CD8-positive, alpha-beta memory T cell (primary cell): ENCODE results near the gene SRXN1. TPM values are rescaled to one million over a fixed set of nuclear protein-coding genes. Genes with fewer than 3 reads are reported as not detected.

ENCODE experiments used
- CTCF ChIA-PET: fragments of 350-600 bp; sonication (Branson Sonifier 250); formaldehyde crosslinking; loops from one replicate; lab custom pipeline; 2021; ENCODE audit warnings: antibody characterized with exemption; lab: Charles Lee
- POLR2A ChIA-PET: fragments of 350-600 bp; sonication (Branson Sonifier 250); formaldehyde crosslinking; loops from one replicate; lab custom pipeline; 2021; ENCODE audit warnings: antibody characterized with exemption; lab: Charles Lee
- DNase-seq, 5 donors: peaks; one replicate each; pipeline versions ENCODE4 v3.0.0 to v3.0.0-alpha.2; 2020 to 2022; ENCODE audit warnings: mixed read lengths in 1 of 5
- H3K27ac ChIP-seq: one replicate; pipeline ENCODE4 v1.7.0; 2013; ENCODE audit warnings: low read depth, mild to moderate bottlenecking, low read length, moderate library complexity
- H3K27me3 ChIP-seq: 2 replicates; pipeline ENCODE4 v1.7.0; 2013; ENCODE audit warnings: low read length, mild to moderate bottlenecking; ENCODE audit not compliant: insufficient read depth, poor library complexity, severe bottlenecking
- H3K36me3 ChIP-seq: 2 replicates; pipeline ENCODE4 v1.7.0; 2013; ENCODE audit warnings: mild to moderate bottlenecking, low read length, moderate library complexity; ENCODE audit not compliant: insufficient read depth
- H3K4me1 ChIP-seq: 2 replicates; pipeline ENCODE4 v1.7.0; 2013; ENCODE audit warnings: mild to moderate bottlenecking, low read length, moderate library complexity; ENCODE audit not compliant: insufficient read depth
- H3K4me3 ChIP-seq: 2 replicates; pipeline ENCODE4 v1.7.0; 2013; ENCODE audit warnings: mild to moderate bottlenecking, low read length
- H3K9me3 ChIP-seq: 2 replicates; pipeline ENCODE4 v1.7.0; 2013; ENCODE audit warnings: mild to moderate bottlenecking, low read length
- H3K27ac Mint-ChIP-seq, 8 donors: one replicate each; pipeline ENCODE4 v1.8.0; 2020 to 2021; ENCODE audit warnings: mixed read lengths in 8 of 8, mild to moderate bottlenecking in 6 of 8, inconsistent platforms in 3 of 8, moderate library complexity in 3 of 8
- H3K27me3 Mint-ChIP-seq, 2 donors: one replicate each; pipeline ENCODE4 v1.8.0; 2020 to 2021; ENCODE audit warnings: mixed read lengths in 2 of 2, mild to moderate bottlenecking in 1 of 2, moderate library complexity in 1 of 2
- H3K36me3 Mint-ChIP-seq, 3 donors: one replicate each; pipeline ENCODE4 v1.8.0; 2020 to 2021; ENCODE audit warnings: mixed read lengths in 3 of 3, inconsistent platforms in 1 of 3, mild to moderate bottlenecking in 1 of 3
- H3K4me1 Mint-ChIP-seq, 3 donors: one replicate each; pipeline ENCODE4 v1.8.0; 2020 to 2021; ENCODE audit warnings: mixed read lengths in 3 of 3, inconsistent platforms in 1 of 3, mild to moderate bottlenecking in 1 of 3
- H3K4me3 Mint-ChIP-seq, 7 donors: one replicate each; pipeline ENCODE4 v1.8.0; 2020 to 2021; ENCODE audit warnings: mixed read lengths in 7 of 7, mild to moderate bottlenecking in 6 of 7, moderate library complexity in 4 of 7, inconsistent platforms in 2 of 7
- H3K9me3 Mint-ChIP-seq, 5 donors: one replicate each; pipeline ENCODE4 v1.8.0; 2020 to 2022; ENCODE audit warnings: mixed read lengths in 5 of 5, mild to moderate bottlenecking in 3 of 5, moderate library complexity in 2 of 5, inconsistent platforms in 1 of 5
- polyA plus RNA-seq: library from polyadenylated mRNA; unstranded; fragments of 300-500 nt; fragmentation: Illumina TruSeq; gene quantifications from one replicate; pipeline ENCODE4 v1.2.3, GENCODE V29; 2021
- total RNA-seq, 2 experiments: library from RNA; stranded (reverse); gene quantifications; one replicate each; pipeline ENCODE4 v1.2.3, GENCODE V29; 2021

Gene SRXN1
- total and polyA plus RNA-seq, 3 experiments from 2014 or later = 20.3 to 26.3 (median 25.9) TPM

DNA sequence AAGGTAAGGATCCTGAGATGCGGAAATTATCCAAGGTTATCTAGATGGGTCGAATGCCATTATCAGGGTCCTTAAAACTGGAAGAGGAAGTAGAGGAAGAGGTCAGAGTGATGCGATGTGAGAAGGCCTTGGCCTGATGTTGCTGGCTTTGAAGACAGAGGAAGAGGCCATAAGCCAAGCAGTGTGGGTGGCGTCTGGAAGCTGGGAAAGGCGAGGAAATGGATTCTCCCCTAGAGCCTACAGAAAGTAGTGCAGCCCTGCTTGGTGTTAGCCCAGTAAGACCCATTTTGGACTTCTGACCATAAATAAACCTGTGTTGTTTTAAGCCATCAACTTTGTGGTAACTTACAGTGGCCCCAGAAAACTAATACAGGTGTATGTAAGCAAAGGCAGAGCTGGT lies 2.0 kb downstream of the SRXN1 start:
- H3K36me3 ChIP-seq = no peaks in the 10 kb centered on the region
- H3K4me1 ChIP-seq = peaks cover 22% of the 10 kb centered on the region
- H3K4me3 ChIP-seq = no peak overlapping the region
- Mint-ChIP-seq H3K27me3 (no peaks in the 10 kb centered on the region), H3K4me1 (peaks cover 34 to 56% (median 35%) of the 10 kb centered on the region in 3 donors), H3K36me3 (peaks cover 5 to 36% (median 9%) of the 10 kb centered on the region in 3 donors), H3K27ac (peak overlapping the region in 7 of 8 donors; percentile 3 to 90 (median 48)), H3K9me3 (no peaks in the 10 kb centered on the region), H3K4me3 (peak overlapping the region; percentile 5 to 92 (median 86))
- no peaks in the 10 kb centered on the region for H3K27me3 ChIP-seq
- DNase-seq = no peak
- CTCF ChIA-PET = interaction anchor here (1.6 kb wide), 1 partner anchor 106 kb away, joined by 3 read pairs; no protein-coding TSS in a partner anchor
- H3K27ac ChIP-seq = no peak overlapping the region
- POLR2A ChIA-PET = no interaction called here
- no peaks in the 10 kb centered on the region for H3K9me3 ChIP-seq

DNA sequence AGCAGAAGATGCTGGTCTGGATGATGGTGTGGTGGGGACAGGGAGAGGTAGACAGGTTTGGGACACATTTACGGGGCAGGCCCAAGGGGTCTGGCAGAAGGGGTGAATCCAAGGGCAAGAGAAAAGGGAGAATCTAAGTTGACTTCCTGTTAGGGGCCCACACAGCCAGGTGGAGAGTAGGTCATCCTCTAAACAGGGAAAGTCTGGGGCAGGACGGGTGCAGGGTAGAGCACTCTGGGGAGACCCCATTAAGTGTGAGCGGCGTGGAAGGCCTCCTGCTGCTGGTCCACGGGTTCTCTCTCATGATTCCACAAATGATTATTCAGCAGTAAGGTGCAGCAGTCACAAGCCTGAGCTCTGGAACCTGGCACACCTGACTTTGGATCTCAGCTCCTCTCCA lies 2.7 kb downstream of the SRXN1 start:
- H3K27ac ChIP-seq = no peak overlapping the region
- Mint-ChIP-seq H3K9me3 (no peaks in the 10 kb centered on the region), H3K27ac (peak overlapping the region in 7 of 8 donors; percentile 7 to 90 (median 38)), H3K36me3 (peaks cover 5 to 36% (median 9%) of the 10 kb centered on the region in 3 donors), H3K27me3 (no peaks in the 10 kb centered on the region), H3K4me3 (peak overlapping the region in 6 of 7 donors; percentile 1 to 92 (median 28)), H3K4me1 (peaks cover 39 to 61% (median 41%) of the 10 kb centered on the region in 3 donors)
- H3K4me3 ChIP-seq = no peak overlapping the region
- no peaks in the 10 kb centered on the region for H3K27me3 ChIP-seq
- peaks cover 28% of the 10 kb centered on the region for H3K4me1 ChIP-seq
- ChIA-PET POLR2A (no interaction called here), CTCF (interaction anchor here (1.1 to 1.6 kb wide), 2 partner anchors 106 to 296 kb away, joined by 3 read pairs; no protein-coding TSS in a partner anchor)
- H3K36me3 ChIP-seq = no peaks in the 10 kb centered on the region
- no peak for DNase-seq
- no peaks in the 10 kb centered on the region for H3K9me3 ChIP-seq

DNA sequence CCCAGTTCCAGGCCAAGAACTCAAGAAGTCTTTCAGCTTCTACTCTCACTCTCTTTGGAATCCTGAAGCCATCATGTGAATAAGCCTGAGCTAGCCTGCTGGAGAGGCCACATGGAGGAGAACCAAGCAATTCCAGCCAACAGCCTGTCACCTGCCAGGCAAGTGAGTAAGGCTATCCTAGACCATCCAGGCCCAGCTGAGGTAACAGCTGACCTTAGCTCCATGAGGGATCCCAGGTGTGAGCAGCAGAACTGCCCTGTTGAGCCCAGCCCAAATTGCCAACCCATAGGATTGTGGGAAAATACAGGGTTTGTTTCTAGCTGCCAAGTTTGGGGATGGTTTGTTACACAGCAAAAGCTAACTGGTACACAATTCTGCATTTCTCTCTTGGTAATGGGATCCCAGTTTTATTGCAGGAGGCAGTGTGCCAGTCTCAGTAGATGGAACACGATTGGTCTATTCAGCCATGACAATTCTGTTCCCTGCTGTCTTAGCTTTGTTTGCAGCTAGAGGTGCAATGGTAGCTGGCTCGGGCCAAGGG lies 5.5 kb downstream of the SRXN1 start:
- H3K4me1 Mint-ChIP-seq = peaks cover 28 to 49% (median 40%) of the 10 kb centered on the region in 3 donors
- H3K27ac ChIP-seq = no peak overlapping the region
- no peaks in the 10 kb centered on the region for H3K36me3 ChIP-seq
- peaks cover 12 to 16% of the 10 kb centered on the region in 2 donors for H3K27me3 Mint-ChIP-seq
- peak overlapping the region in 2 of 7 donors; percentile 2 to 20 for H3K4me3 Mint-ChIP-seq
- H3K36me3 Mint-ChIP-seq = peaks cover 5 to 34% (median 9%) of the 10 kb centered on the region in 3 donors
- no peak overlapping the region for H3K4me3 ChIP-seq
- H3K9me3 Mint-ChIP-seq = no peaks in the 10 kb centered on the region
- CTCF ChIA-PET = interaction anchor here (0.9 kb wide), 1 partner anchor 19 kb away, joined by 3 read pairs; no protein-coding TSS in a partner anchor
- H3K4me1 ChIP-seq = peaks cover 18% of the 10 kb centered on the region
- peaks cover 7% of the 10 kb centered on the region for H3K27me3 ChIP-seq
- no peaks in the 10 kb centered on the region for H3K9me3 ChIP-seq
- H3K27ac Mint-ChIP-seq = peak overlapping the region in 1 of 8 donors; percentile 63
- POLR2A ChIA-PET = no interaction called here
- DNase-seq = no peak

DNA sequence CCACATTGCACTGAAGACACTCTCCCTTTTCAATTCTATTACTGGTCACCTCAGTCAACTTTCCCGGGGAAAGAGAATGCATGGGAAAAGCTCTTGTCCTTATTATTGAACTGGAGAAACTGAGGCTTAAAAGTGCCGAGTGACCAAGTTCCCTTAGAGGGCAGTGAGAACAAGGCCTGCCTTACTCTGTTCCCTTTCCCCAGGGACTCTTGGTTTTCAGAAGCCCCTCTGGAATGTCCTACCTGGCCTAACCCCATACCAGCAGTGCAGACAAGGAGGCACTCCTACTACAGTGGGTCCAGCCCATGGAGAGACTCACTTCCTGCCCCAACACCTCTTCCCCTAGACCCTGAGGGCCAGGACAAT lies 6.1 kb downstream of the SRXN1 start:
- H3K27me3 ChIP-seq = peaks cover 7% of the 10 kb centered on the region
- H3K36me3 ChIP-seq = no peaks in the 10 kb centered on the region
- DNase-seq = no peak
- no peaks in the 10 kb centered on the region for H3K9me3 ChIP-seq
- peak overlapping the region in 1 of 7 donors; percentile 20 for H3K4me3 Mint-ChIP-seq
- ChIA-PET POLR2A (no interaction called here), CTCF (interaction anchor here (0.8 to 2.3 kb wide), 4 partner anchors 20 to 184 kb away, joined by 3 to 12 read pairs (median 4); no protein-coding TSS in a partner anchor)
- H3K9me3 Mint-ChIP-seq = no peaks in the 10 kb centered on the region
- peaks cover 5 to 34% (median 9%) of the 10 kb centered on the region in 3 donors for H3K36me3 Mint-ChIP-seq
- H3K4me1 Mint-ChIP-seq = peaks cover 21 to 43% (median 33%) of the 10 kb centered on the region in 3 donors
- H3K27ac ChIP-seq = no peak overlapping the region
- H3K4me1 ChIP-seq = peaks cover 11% of the 10 kb centered on the region
- peak overlapping the region in 2 of 8 donors; percentile 23 to 63 for H3K27ac Mint-ChIP-seq
- no peak overlapping the region for H3K4me3 ChIP-seq
- H3K27me3 Mint-ChIP-seq = peaks cover 12 to 16% of the 10 kb centered on the region in 2 donors

DNA sequence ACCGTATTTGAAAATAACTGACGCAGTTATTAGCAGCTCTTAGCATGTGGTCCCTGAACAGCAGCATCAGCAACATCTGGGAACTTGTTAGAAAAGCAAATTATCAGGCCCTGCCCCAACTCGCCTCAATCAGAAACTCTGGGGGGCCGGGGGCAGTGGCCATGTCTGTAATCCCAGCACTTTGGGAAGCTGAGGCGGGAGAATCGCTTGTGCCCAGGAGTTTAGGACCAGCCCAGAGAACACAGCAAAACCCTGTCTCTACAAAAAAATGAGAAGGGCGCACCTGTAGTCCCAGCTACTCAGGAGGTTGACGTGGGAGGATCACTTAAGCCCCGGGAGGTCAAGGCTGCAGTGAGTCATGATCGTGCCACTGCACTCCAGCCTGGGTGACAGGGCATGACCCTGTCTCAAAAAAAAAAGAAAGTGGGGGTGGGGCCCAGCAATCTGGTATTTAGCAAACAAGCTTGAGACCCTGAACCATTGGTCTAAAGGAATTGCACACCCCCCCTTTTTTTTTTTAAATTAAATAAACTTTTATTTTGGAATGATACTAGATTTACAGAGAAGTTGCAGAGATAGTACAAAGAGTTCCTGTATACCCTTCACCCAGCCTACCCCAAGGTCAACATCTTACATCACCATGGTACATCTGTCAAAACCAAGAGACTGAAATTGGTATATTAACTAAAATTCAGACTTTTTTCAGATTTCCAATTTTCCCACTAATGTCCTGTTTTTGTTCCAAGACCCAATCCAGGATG lies 6.7 kb downstream of the SRXN1 start:
- no peak for DNase-seq
- POLR2A ChIA-PET = no interaction called here
- Mint-ChIP-seq H3K4me3 (peak overlapping the region in 1 of 7 donors; percentile 20), H3K27ac (peak overlapping the region in 2 of 8 donors; percentile 23 to 63), H3K27me3 (peaks cover 15 to 19% of the 10 kb centered on the region in 2 donors), H3K36me3 (peaks cover 5 to 34% (median 9%) of the 10 kb centered on the region in 3 donors), H3K4me1 (peaks cover 17 to 42% (median 31%) of the 10 kb centered on the region in 3 donors), H3K9me3 (no peaks in the 10 kb centered on the region)
- Histone ChIP-seq H3K36me3 (no peaks in the 10 kb centered on the region), H3K4me3 (no peak overlapping the region), H3K4me1 (peaks cover 7% of the 10 kb centered on the region), H3K27ac (no peak overlapping the region), H3K27me3 (peaks cover 7% of the 10 kb centered on the region), H3K9me3 (no peaks in the 10 kb centered on the region)
- CTCF ChIA-PET = interaction anchor here (0.7 to 2.3 kb wide), 16 partner anchors 9 to 293 kb away, joined by 3 to 14 read pairs (median 3); no protein-coding TSS in a partner anchor

DNA sequence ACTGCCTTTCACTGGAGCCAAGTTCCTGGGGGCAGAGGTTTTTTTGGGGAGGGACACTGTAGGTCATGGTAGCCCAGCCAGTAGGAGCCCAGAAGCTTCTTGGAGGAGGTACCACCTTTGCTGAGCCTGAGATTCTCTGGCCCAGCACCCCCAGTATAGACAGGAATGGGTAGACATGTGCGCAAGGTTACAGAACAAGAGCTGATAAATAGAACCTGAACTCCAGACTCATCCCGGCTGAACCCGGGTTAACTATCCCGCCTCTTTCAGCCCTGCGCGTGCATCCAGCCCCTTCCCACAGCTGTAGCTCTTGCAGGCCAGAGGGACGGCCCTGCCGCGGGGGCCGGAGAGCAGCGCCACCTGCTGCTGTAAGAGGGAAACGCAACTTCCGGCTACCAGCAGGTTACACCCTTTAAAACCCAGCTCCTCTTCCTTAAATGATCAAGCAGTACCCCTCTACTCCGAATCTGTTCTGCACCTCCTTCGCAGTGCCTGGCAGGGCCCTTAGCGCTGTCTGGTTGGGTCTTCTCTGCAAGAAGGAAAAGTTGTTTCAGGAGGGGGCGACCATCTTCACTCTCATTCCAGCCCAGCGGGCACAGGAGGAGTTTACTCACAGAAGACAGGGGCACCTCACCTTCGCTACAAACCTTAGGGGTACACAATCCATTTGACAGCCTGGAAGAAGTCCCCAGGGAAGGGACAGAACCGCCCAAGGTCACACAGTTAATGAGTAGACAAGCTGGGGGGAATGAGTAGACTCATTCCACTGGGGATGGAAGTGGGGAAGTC lies 7.5 kb downstream of the SRXN1 start:
- H3K27ac Mint-ChIP-seq = peak overlapping the region in 1 of 8 donors; percentile 43
- POLR2A ChIA-PET = no interaction called here
- H3K27me3 ChIP-seq = peaks cover 7% of the 10 kb centered on the region
- H3K4me1 Mint-ChIP-seq = peaks cover 16 to 39% (median 27%) of the 10 kb centered on the region in 3 donors
- H3K4me3 Mint-ChIP-seq = peak overlapping the region in 1 of 7 donors; percentile 15
- no peak overlapping the region for H3K27ac ChIP-seq
- no peaks in the 10 kb centered on the region for H3K9me3 ChIP-seq
- peaks cover 7% of the 10 kb centered on the region for H3K4me1 ChIP-seq
- no peaks in the 10 kb centered on the region for H3K36me3 ChIP-seq
- peak; percentile 43 to 68 (median 51) for DNase-seq
- CTCF ChIA-PET = interaction anchor here (0.7 to 2.3 kb wide), 16 partner anchors 9 to 292 kb away, joined by 3 to 14 read pairs (median 3); partner anchors contain the start of gene TRIB3
- H3K36me3 Mint-ChIP-seq = peaks cover 5 to 34% (median 6%) of the 10 kb centered on the region in 3 donors
- peaks cover 18 to 24% of the 10 kb centered on the region in 2 donors for H3K27me3 Mint-ChIP-seq
- H3K9me3 Mint-ChIP-seq = no peaks in the 10 kb centered on the region
- H3K4me3 ChIP-seq = no peak overlapping the region

DNA sequence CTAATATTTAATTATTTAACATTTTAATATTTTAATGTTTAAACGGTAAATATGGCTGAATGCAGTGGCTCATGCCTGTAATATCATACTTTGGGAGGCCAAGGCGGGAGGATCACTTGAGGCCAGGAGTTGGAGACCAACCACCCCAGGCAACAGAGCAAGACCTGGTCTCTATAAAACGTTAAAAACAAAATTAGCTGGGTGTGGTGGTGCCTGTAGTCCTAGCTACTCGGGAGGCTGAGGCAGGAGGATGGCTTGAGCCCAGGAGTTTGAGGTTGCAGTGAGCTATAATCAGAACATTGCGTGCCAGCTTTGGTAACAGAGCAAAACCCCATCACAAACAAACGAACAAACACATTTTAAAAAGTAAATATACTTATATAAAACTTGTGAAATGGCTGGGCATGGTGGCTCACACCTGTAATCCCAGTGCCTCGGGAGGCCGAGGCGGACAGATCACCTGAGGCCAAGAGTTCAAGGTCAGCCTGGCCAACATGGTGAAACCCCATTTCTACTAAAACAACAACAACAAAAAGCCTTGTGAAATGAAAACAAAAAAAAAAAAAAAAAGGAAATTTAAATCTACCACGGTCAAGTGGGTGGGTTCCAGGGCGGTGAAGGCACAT lies 8.2 kb downstream of the SRXN1 start:
- ChIA-PET CTCF (interaction anchor here (0.7 to 2.3 kb wide), 10 partner anchors 9 to 291 kb away, joined by 3 to 14 read pairs (median 4); partner anchors contain the start of gene TRIB3), POLR2A (no interaction called here)
- Mint-ChIP-seq H3K4me1 (peaks cover 10 to 34% (median 26%) of the 10 kb centered on the region in 3 donors), H3K27ac (no peak overlapping the region), H3K4me3 (no peak overlapping the region), H3K9me3 (no peaks in the 10 kb centered on the region), H3K36me3 (peaks cover 5 to 29% (median 6%) of the 10 kb centered on the region in 3 donors), H3K27me3 (peaks cover 18 to 24% of the 10 kb centered on the region in 2 donors)
- H3K4me1 ChIP-seq = peaks cover 7% of the 10 kb centered on the region
- no peak for DNase-seq
- peaks cover 7% of the 10 kb centered on the region for H3K27me3 ChIP-seq
- H3K36me3 ChIP-seq = no peaks in the 10 kb centered on the region
- H3K9me3 ChIP-seq = no peaks in the 10 kb centered on the region
- no peak overlapping the region for H3K4me3 ChIP-seq
- no peak overlapping the region for H3K27ac ChIP-seq
